Stimulated activated CD4-positive, alpha-beta T cell treated with anti-CD3 and anti-CD28 coated beads, Interleukin-12 subunit alpha, Interleukin-12 subunit beta, amount 100 ng/mL, for 4 hours (primary cell): ENCODE results near the gene WFS1.

Experiments used
- DNase-seq: peaks from one replicate; pipeline ENCODE4 v3.0.0-alpha.2; 2020

The WFS1 gene

GRCh38 chr4:6301732-6302442 lies 32.2 kb downstream of the WFS1 start:
- DNase-seq: no peak

DNA sequence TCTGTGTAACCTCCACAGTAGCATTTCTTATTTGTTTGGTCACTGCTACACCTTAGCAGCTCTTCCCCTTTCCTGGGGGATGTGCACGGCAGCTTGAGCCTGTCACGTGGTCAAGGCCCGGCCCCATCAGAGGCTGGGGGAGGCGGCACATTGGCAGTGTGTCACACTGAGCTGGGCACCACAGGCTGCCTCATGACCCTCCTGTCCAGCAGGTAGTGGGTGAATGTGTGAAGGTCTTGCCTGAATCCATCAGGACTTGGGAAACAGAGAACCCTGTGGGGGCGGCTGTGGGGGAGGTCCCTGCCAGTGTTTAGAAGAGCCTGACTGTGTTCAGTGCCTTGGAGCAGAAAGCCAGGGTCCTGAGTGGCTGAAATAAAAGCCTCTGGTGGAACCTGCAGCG lies 33.2 kb downstream of the WFS1 start:
- DNase-seq: no peak

GRCh38 chr4:6303943-6304342 lies 34.3 kb downstream of the WFS1 start:
- DNase-seq: no peak

- DNase-seq: no peak
Observed at GRCh38 chr4:6306299-6306698, 36.6 kb downstream of the WFS1 start.

GRCh38 chr4:6307230-6307629 lies 37.6 kb downstream of the WFS1 start:
- no peak for DNase-seq

DNA sequence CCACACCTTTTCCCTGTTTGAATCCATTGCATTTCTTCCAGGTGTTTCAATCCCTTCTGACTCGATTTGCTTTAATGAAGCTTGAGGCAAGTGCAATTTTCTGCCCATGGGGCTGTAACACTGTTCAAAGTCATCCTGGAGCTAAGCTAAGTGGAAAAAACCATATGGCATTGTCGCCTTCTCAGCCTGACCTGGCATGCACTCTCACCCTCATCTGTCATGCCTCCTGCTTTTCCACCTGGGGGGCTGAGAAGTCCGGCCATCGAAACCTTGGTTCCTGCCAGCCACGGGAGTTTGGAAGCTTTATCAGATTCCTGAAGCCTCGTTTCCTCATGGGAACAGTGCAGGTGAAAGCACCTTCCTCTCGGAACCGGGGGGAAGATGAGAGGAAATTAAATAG lies 38.2 kb downstream of the WFS1 start:
- no peak for DNase-seq

DNA sequence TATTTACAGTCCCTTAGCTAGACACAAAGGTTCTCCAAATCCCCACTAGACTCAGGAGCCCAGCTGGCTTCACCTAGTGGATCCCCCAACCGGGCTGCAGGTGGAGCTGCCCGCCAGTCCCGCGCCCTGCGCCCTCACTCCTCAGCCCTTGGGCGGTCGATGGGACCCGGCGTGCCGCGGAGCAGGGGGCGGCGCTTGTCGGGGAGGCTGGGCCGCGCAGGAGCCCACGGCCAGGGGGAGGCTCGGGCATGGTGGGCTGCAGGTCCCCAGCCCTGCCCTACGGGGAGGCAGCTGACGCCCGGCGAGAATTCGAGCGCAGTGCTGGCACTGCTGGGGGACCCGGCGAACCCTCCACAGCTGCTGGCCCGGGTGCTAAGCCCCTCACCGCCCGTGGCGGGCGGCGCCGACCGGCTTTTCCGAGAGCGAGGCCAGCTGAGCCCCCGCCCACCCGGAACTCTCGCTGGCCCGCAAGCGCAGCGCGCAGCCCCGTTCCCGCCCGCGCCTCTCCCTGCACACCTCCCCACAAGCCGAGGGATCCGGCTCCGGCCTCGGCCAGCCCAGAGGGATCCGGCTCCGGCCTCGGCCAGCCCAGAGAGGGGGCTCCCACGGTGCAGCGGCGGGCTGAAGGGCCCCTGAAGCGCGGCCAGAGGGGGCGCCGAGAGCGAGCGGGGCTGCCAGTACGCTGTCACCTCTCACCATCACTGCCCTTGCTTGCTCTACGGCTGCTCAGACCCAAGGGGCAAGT lies 39.4 kb downstream of the WFS1 start:
- no peak for DNase-seq

- no peak for DNase-seq
Observed at GRCh38 chr4:6309777-6310176, 40.1 kb downstream of the WFS1 start.

GRCh38 chr4:6313216-6313615 lies 43.6 kb downstream of the WFS1 start:
- DNase-seq: no peak

DNA sequence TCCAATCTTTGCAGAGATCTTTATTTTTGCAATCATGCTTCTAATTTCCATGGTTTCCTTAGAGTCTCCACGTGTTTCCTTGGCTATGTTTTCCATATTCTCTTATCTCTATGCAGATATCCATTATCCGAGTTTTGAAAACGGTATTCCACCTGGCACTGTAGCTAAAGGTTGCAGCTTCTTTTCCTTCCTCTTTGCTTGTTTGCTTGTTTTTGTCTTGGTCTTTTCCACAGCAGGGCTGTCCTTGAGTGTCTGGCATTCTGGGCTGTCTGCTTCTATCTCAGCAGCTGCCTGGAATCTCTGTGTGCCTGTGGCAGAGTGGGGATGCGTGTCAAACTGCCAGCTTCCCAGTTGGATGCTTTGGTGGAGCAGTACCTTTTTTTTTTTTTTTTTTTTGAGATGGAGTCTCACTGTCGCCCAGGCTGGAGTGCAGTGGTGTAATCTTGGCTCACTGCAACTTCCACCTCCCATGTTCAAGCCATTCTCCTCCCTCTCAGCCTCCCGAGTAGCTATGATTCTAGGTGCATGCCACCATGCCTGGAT lies 46.9 kb downstream of the WFS1 start:
- DNase-seq: no peak

DNA sequence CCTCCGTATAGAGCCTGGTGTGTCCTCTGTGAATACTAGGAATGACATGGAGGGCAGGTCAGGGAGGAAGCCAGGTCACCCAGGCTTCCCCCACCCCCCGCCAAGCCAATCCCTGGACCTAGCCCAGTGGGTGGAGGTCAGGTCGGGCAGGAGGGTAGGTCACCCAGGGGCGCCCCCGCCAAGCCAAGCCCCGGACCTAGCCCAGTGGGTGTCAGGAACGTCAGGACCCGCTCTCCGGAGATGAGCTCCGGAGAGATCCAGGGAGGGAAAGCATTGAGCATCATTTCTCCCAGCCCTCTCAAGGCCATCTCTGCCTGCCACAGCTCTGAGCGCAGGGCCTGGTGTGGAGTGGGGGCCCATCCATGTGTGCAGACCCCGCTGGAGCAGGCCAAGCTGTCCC lies 48.6 kb downstream of the WFS1 start:
- no peak for DNase-seq

- no peak for DNase-seq
Observed at GRCh38 chr4:6319530-6320150, 50.0 kb downstream of the WFS1 start.

DNA sequence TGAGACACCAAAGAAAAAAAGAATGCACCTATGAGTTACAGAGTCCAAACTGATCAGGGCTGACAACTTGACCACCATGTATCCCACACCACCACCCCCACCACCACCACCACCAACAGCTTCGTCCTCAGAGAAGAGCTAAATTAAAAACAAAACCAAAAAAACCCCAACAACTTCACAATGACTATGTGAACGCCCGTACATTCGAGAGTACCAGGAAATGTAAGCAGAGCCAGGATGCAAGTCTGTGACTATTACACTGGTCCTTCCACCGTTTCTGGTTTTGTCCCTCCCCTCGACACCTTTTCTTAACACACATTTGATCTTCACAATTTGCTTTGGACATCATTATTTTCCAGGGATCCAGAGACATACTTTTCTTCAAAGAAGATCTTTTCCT lies 51.0 kb downstream of the WFS1 start:
- DNase-seq: no peak

DNA sequence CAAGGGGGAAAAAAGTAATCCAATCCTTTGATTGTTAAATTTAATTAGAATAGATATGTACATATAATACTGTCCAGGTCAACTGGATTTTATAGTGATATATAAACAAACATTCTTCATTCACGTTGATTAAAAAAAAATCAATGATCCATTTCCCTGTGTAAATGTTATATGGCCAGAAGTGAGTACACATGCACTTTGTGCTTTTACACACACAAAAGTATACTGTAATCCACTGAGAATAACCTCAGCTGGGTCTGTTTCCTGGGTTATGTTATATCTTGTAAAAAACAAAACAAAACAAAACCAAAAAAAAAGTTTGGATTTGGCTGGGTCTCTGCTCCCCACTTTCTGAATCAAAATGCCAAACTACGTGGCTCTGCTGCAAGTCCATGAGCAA lies 51.7 kb downstream of the WFS1 start:
- DNase-seq: no peak

GRCh38 chr4:6322067-6322760 lies 52.6 kb downstream of the WFS1 start:
- no peak for DNase-seq

- DNase-seq: no peak
Observed at GRCh38 chr4:6322761-6323566, 53.3 kb downstream of the WFS1 start.

DNA sequence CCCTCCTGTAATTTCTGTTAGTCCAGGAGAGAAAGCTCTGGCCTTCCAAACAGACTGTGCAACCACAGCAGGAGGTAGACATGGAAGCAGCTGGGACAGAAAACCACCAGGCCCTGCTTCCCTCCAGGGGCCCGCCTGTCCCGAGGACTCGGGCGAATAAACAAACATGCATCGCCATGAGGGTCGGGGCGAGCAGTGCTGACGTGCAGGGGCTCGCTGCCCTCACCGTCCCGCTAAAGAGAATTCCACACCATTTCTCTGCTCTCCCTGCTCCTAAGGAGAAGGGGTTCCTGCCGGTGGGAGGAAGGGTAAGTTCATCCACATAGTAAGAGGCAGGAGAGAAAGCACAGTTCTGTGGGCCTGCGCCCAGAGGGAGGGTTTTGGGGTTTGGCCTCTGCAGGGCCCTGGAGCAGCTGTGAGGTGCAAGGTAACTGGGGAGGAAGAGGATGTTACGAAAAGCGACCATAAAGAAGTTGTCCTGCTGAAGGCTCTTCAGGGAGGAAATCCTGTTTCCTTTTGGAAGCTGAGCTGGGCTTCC lies 54.9 kb downstream of the WFS1 start:
- DNase-seq: no peak

GRCh38 chr4:6324999-6325787 lies 55.5 kb downstream of the WFS1 start:
- DNase-seq: no peak

- DNase-seq: no peak
Observed at GRCh38 chr4:6325788-6326290, 56.2 kb downstream of the WFS1 start.

- no peak for DNase-seq
Observed at GRCh38 chr4:6326312-6327060, 56.8 kb downstream of the WFS1 start.
